GM13977 (cell line): ENCODE data around the gene IL19.

Experiments
- DNase-seq: peaks from one replicate; pipeline ENCODE4 v3.0.0; 2012; ENCODE audit warnings: low spot score
- CTCF ChIP-seq: IDR thresholded peaks from 2 replicates; pipeline ENCODE4 v1.5.1; 2012; ENCODE audit warnings: mild to moderate bottlenecking, control low read depth; ENCODE audit not compliant: insufficient read depth; ENCODE audit errors: extremely low read depth, missing control alignments
- in situ Hi-C: fragments of 300-500 bp; cut with MboI; formaldehyde crosslinking; loops from one replicate; pipeline ENCODE4 v1.12.0; 2022; ENCODE audit warnings: low sequenced_read_pairs, low pct_unique_long_range_greater_than_20kb, mixed read lengths, inconsistent platforms; ENCODE audit not compliant: unreplicated experiment

The IL19 gene

GRCh38 chr1:206832352-206832880 is 61.8 kb downstream of the IL19 start:
- TF ChIP-seq CTCF: no peak
- DNase-seq: no peak
- in situ Hi-C loops: no loop called here

- no peak for TF ChIP-seq CTCF
- no peak for DNase-seq
- in situ Hi-C loops: no loop called here
Measured at GRCh38 chr1:206833106-206833680, 62.6 kb downstream of the IL19 start.

GRCh38 chr1:206833801-206834200 is 63.2 kb downstream of the IL19 start:
- no peak for DNase-seq
- in situ Hi-C loops: no loop called here
- no peak for TF ChIP-seq CTCF

GRCh38 chr1:206834217-206834616 is 63.6 kb downstream of the IL19 start:
- no peak for TF ChIP-seq CTCF
- DNase-seq: no peak
- in situ Hi-C loops: no loop called here

- in situ Hi-C loops: no loop called here
- TF ChIP-seq CTCF: no peak
- no peak for DNase-seq
Measured at GRCh38 chr1:206834711-206835110, 64.1 kb downstream of the IL19 start.

- TF ChIP-seq CTCF: no peak
- in situ Hi-C loops: no loop called here
- DNase-seq: no peak
Measured at GRCh38 chr1:206835186-206835585, 64.6 kb downstream of the IL19 start.

GRCh38 chr1:206836111-206836510 is 65.5 kb downstream of the IL19 start:
- TF ChIP-seq CTCF: no peak
- DNase-seq: no peak
- in situ Hi-C loops: no loop called here
